Stimulated activated CD4-positive, alpha-beta T cell treated with anti-CD3 and anti-CD28 coated beads, TNF-alpha, amount 100 ng/mL, for 4 hours (primary cell): Measurements from ENCODE around the gene COMMD7.

Source experiments
- DNase-seq, 3 experiments: peaks; one replicate each; pipeline ENCODE4 v3.0.0-alpha.2; 2020; ENCODE audit warnings: low read depth in 3 of 3

Gene COMMD7

GRCh38 chr20:32675223-32675975 is 67.9 kb downstream of the COMMD7 start:
- DNase-seq = no peak

- DNase-seq = peak; percentile 38 to 64 (median 50)
These were observed 68.9 kb downstream of the COMMD7 start for GRCh38 chr20:32674362-32674789.

GRCh38 chr20:32672982-32673851 is 70.0 kb downstream of the COMMD7 start:
- no peak for DNase-seq

- no peak for DNase-seq
These were observed 70.8 kb downstream of the COMMD7 start for GRCh38 chr20:32672394-32672981.

- DNase-seq = no peak
These were observed 72.4 kb downstream of the COMMD7 start for GRCh38 chr20:32670773-32671455.

- no peak for DNase-seq
These were observed 76.2 kb downstream of the COMMD7 start for GRCh38 chr20:32667027-32667426.

- no peak for DNase-seq
These were observed 78.5 kb downstream of the COMMD7 start for GRCh38 chr20:32664678-32665159.

GRCh38 chr20:32664012-32664677 is 79.1 kb downstream of the COMMD7 start:
- DNase-seq = no peak

GRCh38 chr20:32663335-32664011 is 79.8 kb downstream of the COMMD7 start:
- no peak for DNase-seq

- no peak for DNase-seq
These were observed 81.3 kb downstream of the COMMD7 start for GRCh38 chr20:32661820-32662528.

GRCh38 chr20:32660661-32661060 is 82.6 kb downstream of the COMMD7 start:
- DNase-seq = no peak

GRCh38 chr20:32656827-32657226 is 86.4 kb downstream of the COMMD7 start:
- no peak for DNase-seq

GRCh38 chr20:32655903-32656512 is 87.3 kb downstream of the COMMD7 start:
- DNase-seq = no peak

GRCh38 chr20:32652739-32653526 is 90.3 kb downstream of the COMMD7 start:
- DNase-seq = peak; percentile 78 to 88 (median 86)
